ENCODE results near the gene AURKA. TPM values are rescaled to one million over a fixed set of nuclear protein-coding genes. Genes with fewer than 3 reads are reported as not detected.

Gene AURKA
- 46.8 and 53.8 TPM in 2 replicates for total RNA-seq (2014; rRNA removed; shearing (Covaris generic); ENCODE audit: low replicate concordance)

GRCh38 chr20:56392132-56392880 lies at the start of gene AURKA, which contains the start of gene CSTF1:
TSS of gene AURKA (minus strand) at chr20:56392215. CDS start at chr20:56388197, 4,018 bp downstream.
TSS of gene CSTF1 (plus strand) at chr20:56392645. CDS start at chr20:56395553, 2,908 bp downstream.
- peak; percentile 100 for DNase-seq
- Histone ChIP-seq H3K27me3 (ENCODE audit: low read length) (no peaks in the 10 kb centered on the region), H3K79me2 (ENCODE audit: low read length) (peaks cover 80% of the 10 kb centered on the region), H3K4me1 (ENCODE audit: low read length) (peaks cover 25% of the 10 kb centered on the region), H3K27ac (ENCODE audit: low read length) (peak within 1 kb of the TSS; percentile 82), H4K20me1 (ENCODE audit: insufficient read depth, low read depth, low read length) (peaks cover 5% of the 10 kb centered on the region; the same call in 1 of the 2 replicates), H3K36me3 (ENCODE audit: insufficient read depth, low read length) (peaks cover 39% of the 10 kb centered on the region), H3K9me2 (replicated peaks; ENCODE audit: insufficient read depth, low read length) (no peaks in the 10 kb centered on the region), H3K4me2 (ENCODE audit: low read depth, low read length, poor library complexity, severe bottlenecking) (peak within 1 kb of the TSS; percentile 97), H2AFZ (ENCODE audit: low read length) (peak within 1 kb of the TSS; percentile 52; the same call in 1 of the 2 replicates), H3K9me3 (ENCODE audit: low read length) (no peaks in the 10 kb centered on the region), H3K4me3 (ENCODE audit: low read length) (peak within 1 kb of the TSS; percentile 97), H3K9ac (ENCODE audit: low read length) (peak within 1 kb of the TSS; percentile 97)

- no peaks in the 10 kb centered on the region for H3K36me3 ChIP-seq (ENCODE audit: insufficient read depth, low read length)
- no peak overlapping the region for H3K4me2 ChIP-seq (ENCODE audit: low read depth, low read length, poor library complexity, severe bottlenecking)
- H3K9me2 ChIP-seq (replicated peaks; ENCODE audit: insufficient read depth, low read length) = no peaks in the 10 kb centered on the region
- H3K9me3 ChIP-seq (ENCODE audit: low read length) = no peaks in the 10 kb centered on the region
- H3K4me1 ChIP-seq (ENCODE audit: low read length) = no peaks in the 10 kb centered on the region
- DNase-seq = no peak
- H3K79me2 ChIP-seq (ENCODE audit: low read length) = no peaks in the 10 kb centered on the region
- H3K9ac ChIP-seq (ENCODE audit: low read length) = no peak overlapping the region
- H2AFZ ChIP-seq (ENCODE audit: low read length) = no peak overlapping the region
- no peak overlapping the region for H3K27ac ChIP-seq (ENCODE audit: low read length)
- no peaks in the 10 kb centered on the region for H3K27me3 ChIP-seq (ENCODE audit: low read length)
- no peaks in the 10 kb centered on the region for H4K20me1 ChIP-seq (ENCODE audit: insufficient read depth, low read depth, low read length)
- no peak overlapping the region for H3K4me3 ChIP-seq (ENCODE audit: low read length)
Observed at GRCh38 chr20:56440346-56441007, 48.5 kb upstream of the AURKA start.

GRCh38 chr20:56439771-56440291 lies 47.8 kb upstream of the AURKA start:
- no peaks in the 10 kb centered on the region for H3K36me3 ChIP-seq (ENCODE audit: insufficient read depth, low read length)
- no peaks in the 10 kb centered on the region for H3K9me3 ChIP-seq (ENCODE audit: low read length)
- no peak overlapping the region for H3K4me3 ChIP-seq (ENCODE audit: low read length)
- no peak for DNase-seq
- H3K9ac ChIP-seq (ENCODE audit: low read length) = no peak overlapping the region
- no peaks in the 10 kb centered on the region for H3K79me2 ChIP-seq (ENCODE audit: low read length)
- no peaks in the 10 kb centered on the region for H3K9me2 ChIP-seq (replicated peaks; ENCODE audit: insufficient read depth, low read length)
- no peak overlapping the region for H3K4me2 ChIP-seq (ENCODE audit: low read depth, low read length, poor library complexity, severe bottlenecking)
- no peak overlapping the region for H3K27ac ChIP-seq (ENCODE audit: low read length)
- H2AFZ ChIP-seq (ENCODE audit: low read length) = no peak overlapping the region
- H3K4me1 ChIP-seq (ENCODE audit: low read length) = no peaks in the 10 kb centered on the region
- H3K27me3 ChIP-seq (ENCODE audit: low read length) = no peaks in the 10 kb centered on the region
- H4K20me1 ChIP-seq (ENCODE audit: insufficient read depth, low read depth, low read length) = no peaks in the 10 kb centered on the region

GRCh38 chr20:56438284-56438683 lies 46.3 kb upstream of the AURKA start:
- Histone ChIP-seq H3K4me1 (ENCODE audit: low read length) (no peaks in the 10 kb centered on the region), H3K4me3 (ENCODE audit: low read length) (no peak overlapping the region)
- DNase-seq = no peak

GRCh38 chr20:56437196-56437960 lies 45.4 kb upstream of the AURKA start:
- Histone ChIP-seq H3K27me3 (ENCODE audit: low read length) (no peaks in the 10 kb centered on the region), H3K4me3 (ENCODE audit: low read length) (no peak overlapping the region), H3K4me1 (ENCODE audit: low read length) (no peaks in the 10 kb centered on the region), H3K9ac (ENCODE audit: low read length) (no peak overlapping the region), H3K79me2 (ENCODE audit: low read length) (no peaks in the 10 kb centered on the region), H3K4me2 (ENCODE audit: low read depth, low read length, poor library complexity, severe bottlenecking) (no peak overlapping the region), H2AFZ (ENCODE audit: low read length) (no peak overlapping the region), H3K9me3 (ENCODE audit: low read length) (no peaks in the 10 kb centered on the region), H3K36me3 (ENCODE audit: insufficient read depth, low read length) (no peaks in the 10 kb centered on the region), H3K27ac (ENCODE audit: low read length) (no peak overlapping the region), H4K20me1 (ENCODE audit: insufficient read depth, low read depth, low read length) (no peaks in the 10 kb centered on the region), H3K9me2 (replicated peaks; ENCODE audit: insufficient read depth, low read length) (no peaks in the 10 kb centered on the region)
- DNase-seq = no peak

More at GRCh38 chr20:56438284-56438683, 46.3 kb upstream of the AURKA start:
- no peak overlapping the region for H3K9ac ChIP-seq (ENCODE audit: low read length)
- no peaks in the 10 kb centered on the region for H3K9me3 ChIP-seq (ENCODE audit: low read length)
- H2AFZ ChIP-seq (ENCODE audit: low read length) = no peak overlapping the region
- no peaks in the 10 kb centered on the region for H3K36me3 ChIP-seq (ENCODE audit: insufficient read depth, low read length)
- H3K9me2 ChIP-seq (replicated peaks; ENCODE audit: insufficient read depth, low read length) = no peaks in the 10 kb centered on the region
- no peaks in the 10 kb centered on the region for H3K27me3 ChIP-seq (ENCODE audit: low read length)
- no peak overlapping the region for H3K27ac ChIP-seq (ENCODE audit: low read length)
- no peaks in the 10 kb centered on the region for H4K20me1 ChIP-seq (ENCODE audit: insufficient read depth, low read depth, low read length)
- no peak overlapping the region for H3K4me2 ChIP-seq (ENCODE audit: low read depth, low read length, poor library complexity, severe bottlenecking)
- no peaks in the 10 kb centered on the region for H3K79me2 ChIP-seq (ENCODE audit: low read length)

- H3K4me2 ChIP-seq (ENCODE audit: low read depth, low read length, poor library complexity, severe bottlenecking) = no peak overlapping the region
Observed at GRCh38 chr20:56433880-56434255, 41.9 kb upstream of the AURKA start.

GRCh38 chr20:56433221-56433879 lies 41.3 kb upstream of the AURKA start:
- H3K9me2 ChIP-seq (replicated peaks; ENCODE audit: insufficient read depth, low read length) = no peaks in the 10 kb centered on the region
- H3K79me2 ChIP-seq (ENCODE audit: low read length) = no peaks in the 10 kb centered on the region
- no peak overlapping the region for H3K9ac ChIP-seq (ENCODE audit: low read length)
- H3K27ac ChIP-seq (ENCODE audit: low read length) = no peak overlapping the region
- no peaks in the 10 kb centered on the region for H3K27me3 ChIP-seq (ENCODE audit: low read length)
- no peak overlapping the region for H3K4me2 ChIP-seq (ENCODE audit: low read depth, low read length, poor library complexity, severe bottlenecking)
- no peak overlapping the region for H2AFZ ChIP-seq (ENCODE audit: low read length)
- H3K9me3 ChIP-seq (ENCODE audit: low read length) = no peaks in the 10 kb centered on the region
- DNase-seq = no peak
- H4K20me1 ChIP-seq (ENCODE audit: insufficient read depth, low read depth, low read length) = no peaks in the 10 kb centered on the region
- no peak overlapping the region for H3K4me3 ChIP-seq (ENCODE audit: low read length)
- H3K4me1 ChIP-seq (ENCODE audit: low read length) = peaks cover 8% of the 10 kb centered on the region
- no peaks in the 10 kb centered on the region for H3K36me3 ChIP-seq (ENCODE audit: insufficient read depth, low read length)

More at GRCh38 chr20:56433880-56434255, 41.9 kb upstream of the AURKA start:
- no peaks in the 10 kb centered on the region for H3K36me3 ChIP-seq (ENCODE audit: insufficient read depth, low read length)
- H3K4me3 ChIP-seq (ENCODE audit: low read length) = no peak overlapping the region
- peaks cover 8% of the 10 kb centered on the region for H3K4me1 ChIP-seq (ENCODE audit: low read length)
- no peak overlapping the region for H3K9ac ChIP-seq (ENCODE audit: low read length)
- H3K79me2 ChIP-seq (ENCODE audit: low read length) = no peaks in the 10 kb centered on the region
- no peak overlapping the region for H3K27ac ChIP-seq (ENCODE audit: low read length)
- H3K27me3 ChIP-seq (ENCODE audit: low read length) = no peaks in the 10 kb centered on the region
- H3K9me3 ChIP-seq (ENCODE audit: low read length) = no peaks in the 10 kb centered on the region
- H3K9me2 ChIP-seq (replicated peaks; ENCODE audit: insufficient read depth, low read length) = no peaks in the 10 kb centered on the region
- no peak overlapping the region for H2AFZ ChIP-seq (ENCODE audit: low read length)
- no peaks in the 10 kb centered on the region for H4K20me1 ChIP-seq (ENCODE audit: insufficient read depth, low read depth, low read length)
- DNase-seq = no peak
